UCSD-AML1 (cell line): ENCODE results near the gene MAB21L2.

Source experiments
- DNase-seq: peaks from one replicate; lab custom pipeline; 2025; ENCODE audit not compliant: unreplicated experiment; lab: John Stamatoyannopoulos, UW

The MAB21L2 gene

GRCh38 chr4:150574678-150575077 lies 7.3 kb upstream of the MAB21L2 start:
- no peak for DNase-seq

GRCh38 chr4:150577796-150578195 lies 4.2 kb upstream of the MAB21L2 start:
- DNase-seq, result no peak

- no peak for DNase-seq
Observed at GRCh38 chr4:150578745-150579501, 3.0 kb upstream of the MAB21L2 start.

- no peak for DNase-seq
Observed at GRCh38 chr4:150579551-150580234, 2.3 kb upstream of the MAB21L2 start.

GRCh38 chr4:150580306-150580705 lies 1.6 kb upstream of the MAB21L2 start:
- DNase-seq, result no peak

- DNase-seq, result no peak
Observed at GRCh38 chr4:150581056-150581605, 820 bp upstream of the MAB21L2 start.

GRCh38 chr4:150581641-150582051 lies 305 bp upstream of the MAB21L2 start:
- no peak for DNase-seq

- DNase-seq, result no peak
Observed at GRCh38 chr4:150582873-150583286, 929 bp downstream of the MAB21L2 start.

GRCh38 chr4:150583287-150584110 lies 1.5 kb downstream of the MAB21L2 start:
- no peak for DNase-seq

GRCh38 chr4:150584111-150584915 lies 2.4 kb downstream of the MAB21L2 start:
- no peak for DNase-seq

- no peak for DNase-seq
Observed at GRCh38 chr4:150585611-150586010, 3.7 kb downstream of the MAB21L2 start.

GRCh38 chr4:150586162-150586810 lies 4.3 kb downstream of the MAB21L2 start:
- no peak for DNase-seq

- DNase-seq, result no peak
Observed at GRCh38 chr4:150588316-150588715, 6.4 kb downstream of the MAB21L2 start.

GRCh38 chr4:150589157-150589556 lies 7.2 kb downstream of the MAB21L2 start:
- no peak for DNase-seq

GRCh38 chr4:150590631-150591030 lies 8.7 kb downstream of the MAB21L2 start:
- no peak for DNase-seq

- DNase-seq, result no peak
Observed at GRCh38 chr4:150591406-150591805, 9.5 kb downstream of the MAB21L2 start.

GRCh38 chr4:150591904-150592303 lies 10.0 kb downstream of the MAB21L2 start:
- no peak for DNase-seq

- no peak for DNase-seq
Observed at GRCh38 chr4:150593996-150594395, 12.0 kb downstream of the MAB21L2 start.

- DNase-seq, result no peak
Observed at GRCh38 chr4:150598909-150599308, 17.0 kb downstream of the MAB21L2 start.

GRCh38 chr4:150599547-150599946 lies 17.6 kb downstream of the MAB21L2 start:
- no peak for DNase-seq
